NCI-H2171 (cell line): Measurements from ENCODE around the gene FOXF1.

Experiments
- DNase-seq: peaks from one replicate; lab custom pipeline; 2025; lab: John Stamatoyannopoulos, UW

FOXF1 gene

DNA sequence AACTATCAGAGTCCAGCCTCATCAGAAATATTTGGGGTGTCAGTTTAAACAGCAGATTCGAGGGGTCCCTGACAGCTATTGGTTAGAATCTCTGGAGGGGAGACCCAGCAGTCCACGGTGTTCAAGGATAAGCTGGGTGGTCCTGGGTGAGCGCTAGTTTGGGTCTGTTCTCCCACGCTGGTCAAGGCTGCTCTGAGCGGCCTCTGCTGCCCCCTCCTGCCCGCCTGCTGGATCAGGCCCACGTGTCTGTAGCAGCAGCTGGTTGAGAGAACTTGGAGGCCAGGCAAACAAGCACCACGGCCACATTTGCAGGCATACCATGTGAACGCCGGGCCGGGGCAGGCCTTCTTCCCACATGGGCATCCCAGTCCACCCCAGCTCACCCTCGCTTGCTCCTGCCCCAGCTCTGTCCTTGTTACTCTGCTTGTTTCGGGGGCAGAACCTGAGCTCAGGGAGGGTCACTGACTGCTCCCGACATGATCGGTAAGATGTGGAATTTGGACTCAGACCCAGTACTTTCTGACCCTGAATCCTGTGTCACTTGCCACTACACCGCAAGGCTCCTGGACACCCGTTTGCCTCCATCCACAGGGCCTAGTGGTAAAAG is 7.4 kb downstream of the FOXF1 start:
- no peak for DNase-seq

DNA sequence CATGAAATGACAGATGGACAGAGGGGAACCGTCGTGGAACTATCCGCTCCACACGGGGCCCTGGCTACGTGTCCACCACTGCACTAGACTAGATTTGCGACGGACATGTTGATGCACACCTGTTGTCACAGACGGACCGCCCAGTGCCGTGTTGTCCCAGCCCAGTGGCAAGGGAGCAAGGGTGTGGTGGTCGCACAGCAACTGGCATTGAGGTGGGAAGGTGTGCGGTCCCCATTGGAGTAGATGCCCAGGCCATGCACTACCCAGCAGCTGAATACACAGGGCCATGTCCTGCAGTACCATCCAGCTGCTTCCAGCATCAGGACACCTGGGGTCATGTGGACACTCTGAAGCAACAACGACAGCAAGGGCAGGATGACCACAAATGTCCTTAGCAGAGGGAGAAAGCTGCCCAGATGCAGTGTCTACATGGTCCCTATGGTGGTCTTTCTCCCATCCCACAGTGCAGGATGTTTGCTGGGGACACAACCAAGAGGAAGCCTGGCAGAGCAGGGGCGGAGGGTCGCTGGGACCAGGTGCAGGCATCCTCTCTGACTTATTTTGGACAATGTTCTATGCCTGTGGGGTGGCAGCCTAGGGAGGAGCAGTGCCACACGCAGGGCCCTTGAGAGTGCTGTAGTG is 8.8 kb downstream of the FOXF1 start:
- DNase-seq = no peak

GRCh38 chr16:86519649-86520316 is 9.5 kb downstream of the FOXF1 start:
- DNase-seq = no peak

DNA sequence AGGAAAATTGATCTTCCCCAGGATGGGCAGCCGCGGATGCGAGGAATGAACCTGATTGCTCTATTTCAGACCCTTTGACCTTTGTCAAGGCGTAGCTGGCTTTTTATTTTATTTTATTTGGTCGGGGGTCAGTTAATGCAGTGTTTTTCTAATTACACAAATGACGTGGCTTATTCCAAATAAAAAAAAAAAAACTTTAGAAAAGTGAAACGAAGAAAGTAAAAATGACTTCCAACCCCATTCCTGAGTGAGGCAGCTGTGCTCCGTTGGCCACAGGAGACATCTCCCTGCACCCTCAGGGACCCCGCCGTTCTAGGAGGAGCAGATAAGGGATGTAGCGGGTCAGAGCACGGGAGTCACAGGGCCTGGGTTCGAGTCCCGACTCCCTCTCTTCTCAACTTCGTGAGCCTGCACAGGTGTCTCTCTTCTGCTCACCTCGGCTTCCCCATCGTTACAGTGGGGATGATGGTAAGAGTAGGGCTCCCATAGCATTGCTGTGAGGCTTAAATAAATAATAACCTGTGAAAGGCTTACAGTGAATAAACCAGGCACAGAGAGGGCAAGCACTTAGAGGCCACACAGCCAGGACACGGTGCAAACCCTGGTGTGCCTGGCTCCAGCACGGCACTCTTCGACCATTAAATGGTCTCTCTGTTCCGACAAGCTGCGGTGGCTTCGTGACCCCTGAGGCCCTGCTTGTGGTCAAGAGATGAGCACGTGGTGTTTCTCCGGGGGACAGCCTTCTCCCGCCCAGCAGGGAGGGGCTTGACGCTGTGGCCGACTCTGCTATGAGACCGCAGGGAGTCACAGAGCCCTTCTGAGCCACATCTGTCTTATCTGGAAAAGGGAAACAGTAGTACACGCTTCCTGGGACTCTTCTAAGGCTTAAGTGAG is 10.2 kb downstream of the FOXF1 start:
- no peak for DNase-seq

DNA sequence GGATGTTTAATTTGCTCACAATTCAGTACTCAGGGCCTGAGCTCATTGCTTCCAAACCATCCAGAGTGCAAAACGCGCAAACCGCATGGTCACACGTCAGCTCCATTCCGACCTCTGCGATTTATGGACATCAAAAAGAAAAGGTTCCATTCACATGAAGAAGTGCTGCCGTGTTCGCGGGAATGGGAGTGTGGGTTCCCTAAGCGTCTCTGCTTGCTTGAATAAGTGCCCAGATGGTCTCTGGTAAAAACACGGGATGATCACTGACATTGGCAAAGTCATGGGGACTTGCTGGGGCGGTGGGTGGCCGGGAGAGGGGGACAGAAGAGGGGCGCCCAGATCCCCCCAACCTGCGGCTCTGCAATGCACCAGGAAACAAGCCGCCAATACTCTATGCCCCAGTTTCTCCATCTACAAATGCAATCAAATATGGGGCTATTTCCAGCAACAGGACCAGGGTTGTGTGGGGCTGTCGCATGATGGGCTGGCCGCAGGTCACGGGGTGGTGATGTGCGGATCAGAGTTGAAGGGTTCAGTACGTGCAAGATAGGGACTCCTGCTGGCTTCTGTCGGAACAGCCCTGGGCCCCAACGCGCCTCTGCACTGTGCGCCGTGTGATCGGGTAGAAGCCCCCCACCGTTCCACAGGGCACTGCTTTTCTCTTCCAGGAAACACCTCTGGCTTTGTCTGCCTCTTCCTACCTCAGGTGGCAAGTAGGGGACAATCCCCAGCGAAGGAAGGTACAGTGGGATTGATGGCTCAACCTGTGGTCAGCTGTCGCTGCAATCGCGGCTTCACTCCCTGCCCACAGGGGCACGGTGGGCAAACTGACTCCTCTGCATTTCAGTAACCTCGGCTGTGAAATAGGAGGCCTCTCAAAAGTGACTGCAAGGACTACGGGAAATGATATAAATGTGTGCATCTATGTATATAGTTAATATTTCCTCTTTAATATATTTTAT is 11.2 kb downstream of the FOXF1 start:
- DNase-seq = no peak

- DNase-seq = no peak
Measured at GRCh38 chr16:86522634-86523033, 12.3 kb downstream of the FOXF1 start.

DNA sequence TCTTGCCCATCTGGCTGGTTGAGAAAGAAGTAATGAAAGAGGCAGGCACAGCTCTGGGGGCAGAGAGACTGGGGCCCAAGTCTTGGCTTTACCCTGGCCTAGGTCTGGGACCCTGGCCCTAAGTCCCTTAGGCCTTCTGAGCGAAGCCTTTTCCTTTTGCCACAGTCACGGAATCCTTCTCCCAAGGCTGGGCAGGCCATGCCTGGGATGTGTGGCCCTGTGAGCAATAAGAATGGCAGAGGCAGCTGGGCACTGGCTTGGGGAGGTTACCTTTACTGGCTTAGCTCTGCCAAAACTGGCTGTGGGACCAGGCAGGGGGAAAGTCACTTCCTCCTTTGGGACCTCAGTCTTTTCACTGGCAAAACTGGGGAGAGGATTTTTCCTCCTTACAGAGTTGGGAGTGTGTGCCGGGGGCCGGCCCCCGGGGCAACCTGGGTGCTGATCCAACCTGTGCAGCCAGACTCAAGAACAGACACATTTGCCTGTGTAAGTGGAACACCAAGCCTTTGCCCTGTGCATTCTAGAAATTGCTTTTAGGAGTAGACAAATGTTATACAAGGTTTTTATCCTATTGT is 12.9 kb downstream of the FOXF1 start:
- no peak for DNase-seq

- no peak for DNase-seq
Measured at GRCh38 chr16:86524029-86524428, 13.7 kb downstream of the FOXF1 start.

DNA sequence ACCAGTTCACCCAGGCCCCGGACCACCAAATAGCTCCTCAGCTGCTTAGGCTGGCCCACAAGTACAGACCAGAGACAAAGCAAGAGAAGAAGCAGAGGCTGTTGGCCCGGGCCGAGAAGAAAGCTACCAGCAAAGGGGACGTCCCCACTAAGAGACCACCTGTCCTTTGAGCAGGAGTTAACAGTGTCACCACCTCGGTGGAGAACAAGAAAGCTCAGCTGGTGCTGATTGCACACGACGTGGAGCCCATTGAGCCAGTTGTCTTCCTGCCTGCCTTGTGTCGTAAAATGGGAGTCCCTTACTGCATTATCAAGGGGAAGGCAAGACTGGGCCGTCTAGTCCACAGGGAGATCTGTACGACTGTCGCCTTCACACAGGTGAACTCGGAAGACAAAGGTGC is 15.4 kb downstream of the FOXF1 start:
- no peak for DNase-seq

GRCh38 chr16:86527366-86527765 is 17.0 kb downstream of the FOXF1 start:
- DNase-seq = no peak

DNA sequence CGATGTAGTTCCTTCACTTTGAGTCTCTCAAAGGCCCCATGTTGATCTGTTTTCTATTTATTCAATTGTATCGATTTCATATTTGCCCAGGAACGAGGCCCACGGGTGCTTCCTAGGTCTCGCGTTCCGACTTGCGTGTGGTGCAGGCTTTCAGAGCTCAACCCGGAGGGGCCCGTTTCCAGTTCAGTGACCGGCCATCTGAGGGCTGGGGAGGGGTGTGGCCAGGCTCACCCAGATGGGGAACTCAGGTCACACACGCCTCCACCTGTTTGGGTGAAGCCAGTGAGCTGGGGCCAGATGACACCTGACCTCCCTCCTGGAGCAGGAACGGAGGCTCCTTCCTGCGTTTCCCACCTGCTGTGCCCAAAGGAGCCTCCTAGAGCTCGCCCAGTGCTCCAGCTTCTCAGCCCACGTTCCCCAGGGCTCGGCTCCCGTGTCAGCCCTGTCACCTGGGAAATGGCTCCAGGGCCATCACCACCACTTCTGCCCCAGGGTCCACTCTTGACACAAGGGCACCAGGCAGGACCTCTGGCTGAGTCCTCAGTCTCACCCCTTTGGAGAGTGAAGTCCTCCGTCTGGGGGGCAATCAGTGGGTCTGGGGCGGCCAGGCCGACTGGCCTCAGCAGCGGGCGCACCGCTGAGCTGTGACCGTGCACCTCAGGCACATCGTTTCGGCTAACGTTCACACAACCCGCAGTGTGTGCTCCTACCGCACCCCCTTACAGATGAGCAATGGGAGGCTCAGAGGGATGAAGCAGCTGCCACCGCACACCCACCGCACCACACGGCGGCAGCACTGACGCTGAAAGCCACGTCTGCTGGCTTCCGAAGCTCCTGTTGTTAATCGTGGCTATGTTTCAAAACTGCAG is 18.0 kb downstream of the FOXF1 start:
- DNase-seq = no peak

- DNase-seq = no peak
Measured at GRCh38 chr16:86529160-86529559, 18.8 kb downstream of the FOXF1 start.

DNA sequence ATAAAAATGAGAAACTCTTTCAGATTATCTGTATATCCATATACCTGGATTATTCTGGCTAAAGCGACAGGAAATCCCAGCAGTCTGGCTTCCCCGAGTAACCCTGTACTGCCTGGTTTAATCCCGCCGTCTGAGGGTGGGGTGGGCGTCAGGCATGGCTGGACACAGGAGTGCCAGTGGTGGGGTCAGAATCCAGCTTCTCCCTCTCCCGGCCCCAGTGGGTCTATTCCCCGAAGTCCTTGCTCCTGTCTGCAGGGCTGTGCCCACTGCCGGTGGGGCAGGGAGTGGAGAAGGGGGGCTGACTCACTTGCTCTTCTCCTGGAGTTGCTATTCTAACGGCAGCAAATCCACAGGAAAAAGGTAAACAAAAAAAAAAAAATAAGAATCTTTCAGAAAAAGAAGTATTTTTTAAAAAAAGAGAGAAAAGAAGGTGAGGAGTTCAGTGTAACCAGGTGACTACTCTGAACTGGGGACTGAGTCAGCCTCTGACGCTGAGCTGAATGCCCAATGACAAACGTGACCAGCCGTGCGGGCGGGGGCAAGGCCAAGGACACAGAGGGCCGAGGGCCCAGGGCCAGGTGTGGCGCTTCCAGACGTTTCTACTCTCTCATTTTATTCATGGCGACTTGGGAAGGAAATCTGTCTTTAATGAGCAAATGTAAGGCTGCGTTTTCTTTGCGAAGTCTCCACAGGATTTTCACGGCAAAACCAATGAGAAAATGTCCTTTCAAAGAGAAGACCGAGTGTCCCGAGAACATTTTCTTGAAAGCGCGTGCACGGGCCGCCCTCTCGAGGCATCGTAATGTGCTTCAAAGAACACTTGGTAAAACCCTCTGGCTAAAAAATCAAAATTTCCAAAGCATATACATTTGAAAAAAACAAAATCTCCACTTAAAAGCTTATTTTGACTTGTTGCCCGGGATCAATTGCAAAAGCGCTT is 20.2 kb downstream of the FOXF1 start:
- no peak for DNase-seq

- no peak for DNase-seq
Measured at GRCh38 chr16:86531191-86531545, 20.8 kb downstream of the FOXF1 start.

- DNase-seq = no peak
Measured at GRCh38 chr16:86531641-86532525, 21.6 kb downstream of the FOXF1 start.

- DNase-seq = no peak
Measured at GRCh38 chr16:86532526-86532815, 22.1 kb downstream of the FOXF1 start.

GRCh38 chr16:86533076-86533475 is 22.7 kb downstream of the FOXF1 start:
- DNase-seq = no peak

DNA sequence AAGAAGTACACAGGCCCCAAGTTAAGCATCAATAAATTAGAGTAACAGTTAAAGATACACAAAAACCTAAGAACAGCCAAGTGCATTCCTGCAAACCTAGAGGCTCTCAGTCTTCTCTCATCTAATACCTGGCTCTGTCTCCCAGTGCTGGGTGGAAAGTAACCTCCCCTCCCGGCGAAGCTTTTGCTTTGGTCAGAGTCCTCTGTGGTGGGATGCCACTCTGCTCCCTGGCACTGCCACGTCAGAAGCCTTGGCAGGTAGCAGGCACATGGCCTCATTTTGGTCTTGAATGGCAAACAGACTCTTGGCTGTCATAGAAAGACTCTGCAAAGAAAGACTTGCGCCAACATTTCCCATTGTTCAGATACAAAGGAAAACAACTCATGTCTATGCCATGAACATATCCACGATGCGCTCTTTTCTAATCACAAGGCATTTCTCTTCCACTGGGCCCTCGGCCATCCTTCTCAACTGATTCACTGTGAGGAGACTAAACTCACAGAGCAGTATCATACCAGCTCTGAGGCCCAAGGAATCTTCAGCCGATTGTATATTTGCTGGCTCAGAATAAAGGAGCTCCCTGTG is 23.5 kb downstream of the FOXF1 start:
- no peak for DNase-seq
